NCI-H1417 (cell line): ENCODE data around the gene COL18A1.
A peak's percentile ranks its signal among the peaks of the same experiment; 100 is the strongest.

ENCODE experiments used
- DNase-seq, 3 experiments: peaks; one replicate each; lab custom pipeline; 2025; lab: John Stamatoyannopoulos, UW

The COL18A1 gene

GRCh38 chr21:45507888-45508508 lies 103.0 kb downstream of the COL18A1 start:
- DNase-seq, result no peak

- DNase-seq, result no peak
These were observed 103.9 kb downstream of the COL18A1 start for GRCh38 chr21:45508607-45509565.

GRCh38 chr21:45509566-45510465 lies 104.9 kb downstream of the COL18A1 start:
- no peak for DNase-seq

- no peak for DNase-seq
These were observed 105.5 kb downstream of the COL18A1 start for GRCh38 chr21:45510466-45510955.

- DNase-seq, result no peak
These were observed 106.0 kb downstream of the COL18A1 start for GRCh38 chr21:45511007-45511406.

- peak; percentile 17 to 35 (median 17) for DNase-seq
These were observed 106.9 kb downstream of the COL18A1 start for GRCh38 chr21:45511661-45512431.

- DNase-seq, result no peak
These were observed 107.6 kb downstream of the COL18A1 start for GRCh38 chr21:45512626-45513002.

GRCh38 chr21:45513003-45513717 lies 108.2 kb downstream of the COL18A1 start:
- DNase-seq, result peak in 2 of 3 experiments; percentile 63 to 88

GRCh38 chr21:45513741-45514310 lies 108.9 kb downstream of the COL18A1 start:
- DNase-seq, result peak in 1 of 3 experiments; percentile 44

GRCh38 chr21:45514311-45515021 lies 109.5 kb downstream of the COL18A1 start:
- no peak for DNase-seq

- DNase-seq, result no peak
These were observed 110.5 kb downstream of the COL18A1 start for GRCh38 chr21:45515241-45516061.

GRCh38 chr21:45516071-45516670 lies 111.2 kb downstream of the COL18A1 start:
- DNase-seq, result no peak

- DNase-seq, result no peak
These were observed 111.7 kb downstream of the COL18A1 start for GRCh38 chr21:45516671-45517151.

GRCh38 chr21:45517249-45518065 lies 112.5 kb downstream of the COL18A1 start:
- DNase-seq, result no peak

- no peak for DNase-seq
These were observed 113.8 kb downstream of the COL18A1 start for GRCh38 chr21:45518742-45519141.

GRCh38 chr21:45519182-45519581 lies 114.2 kb downstream of the COL18A1 start:
- no peak for DNase-seq

- DNase-seq, result no peak
These were observed 116.3 kb downstream of the COL18A1 start for GRCh38 chr21:45521241-45521640.
